Measurements from ENCODE around the gene CELF5. TPM values are rescaled to one million over a fixed set of nuclear protein-coding genes. Genes with fewer than 3 reads are reported as not detected.
"Not testable (repeated sequence)": the region's sequence is repeated elsewhere in the genome, so short reads cannot be mapped to it uniquely, and the experiment has no call there.

Gene CELF5
- total and polyA plus RNA-seq, 2 donors (not counting 1 experiment from before 2014, with no cell fraction given), result 0.15 TPM; not detected in 1

GRCh38 chr19:3342246-3342645 is 117.8 kb downstream of the CELF5 start:
- Histone ChIP-seq H3K27me3 (replicated peaks in 1 of 4; ENCODE audit: control extremely low read depth in 1 of 4, control insufficient read depth in 3 of 4, insufficient read depth in 4 of 4, low read length in 3 of 4) (peaks cover 0 to 15% (median 2%) of the 10 kb centered on the region in 4 experiments), H3K4me2 (replicated peaks; ENCODE audit: low read depth, low read length, poor library complexity, severe bottlenecking) (no peak overlapping the region), H4K20me1 (ENCODE audit: control insufficient read depth, insufficient read depth, low read length, poor library complexity, severe bottlenecking) (no peaks in the 10 kb centered on the region), H3K4me1 (ENCODE audit: control insufficient read depth in 2 of 2, insufficient read depth in 2 of 2, low read length in 2 of 2) (peaks cover 5 to 8% of the 10 kb centered on the region in 2 donors), H3K36me3 (replicated peaks in 1 of 2; ENCODE audit: control extremely low read depth in 1 of 2, control insufficient read depth in 1 of 2, extremely low read depth in 1 of 2, insufficient read depth in 2 of 2, low read length in 1 of 2) (no peaks in the 10 kb centered on the region), H3K9me3 (ENCODE audit: control extremely low read depth in 1 of 3, control insufficient read depth in 2 of 3, insufficient read depth in 1 of 3, low read length in 2 of 3) (peaks cover 0 to 5% (median 0%) of the 10 kb centered on the region in 3 donors), H3K4me3 (ENCODE audit: control extremely low read depth in 1 of 5, extremely low read depth in 1 of 5, insufficient read depth in 1 of 5, low read depth in 2 of 5, low read length in 4 of 5) (no peak overlapping the region), H3K79me2 (ENCODE audit: control insufficient read depth, insufficient read depth, low read length) (no peaks in the 10 kb centered on the region), H3K27ac (ENCODE audit: low read length in 2 of 2) (no peak overlapping the region), H3K9ac (ENCODE audit: low read length) (no peak overlapping the region), H2AFZ (ENCODE audit: insufficient read depth, low read depth, low read length, poor library complexity, severe bottlenecking) (no peak overlapping the region)
- CTCF ChIA-PET, result interaction anchor here (1.4 to 1.6 kb wide), 3 partner anchors 87 to 143 kb away, joined by 3 to 15 read pairs (median 4); no protein-coding TSS in a partner anchor
- TF ChIP-seq, protein P1, sequence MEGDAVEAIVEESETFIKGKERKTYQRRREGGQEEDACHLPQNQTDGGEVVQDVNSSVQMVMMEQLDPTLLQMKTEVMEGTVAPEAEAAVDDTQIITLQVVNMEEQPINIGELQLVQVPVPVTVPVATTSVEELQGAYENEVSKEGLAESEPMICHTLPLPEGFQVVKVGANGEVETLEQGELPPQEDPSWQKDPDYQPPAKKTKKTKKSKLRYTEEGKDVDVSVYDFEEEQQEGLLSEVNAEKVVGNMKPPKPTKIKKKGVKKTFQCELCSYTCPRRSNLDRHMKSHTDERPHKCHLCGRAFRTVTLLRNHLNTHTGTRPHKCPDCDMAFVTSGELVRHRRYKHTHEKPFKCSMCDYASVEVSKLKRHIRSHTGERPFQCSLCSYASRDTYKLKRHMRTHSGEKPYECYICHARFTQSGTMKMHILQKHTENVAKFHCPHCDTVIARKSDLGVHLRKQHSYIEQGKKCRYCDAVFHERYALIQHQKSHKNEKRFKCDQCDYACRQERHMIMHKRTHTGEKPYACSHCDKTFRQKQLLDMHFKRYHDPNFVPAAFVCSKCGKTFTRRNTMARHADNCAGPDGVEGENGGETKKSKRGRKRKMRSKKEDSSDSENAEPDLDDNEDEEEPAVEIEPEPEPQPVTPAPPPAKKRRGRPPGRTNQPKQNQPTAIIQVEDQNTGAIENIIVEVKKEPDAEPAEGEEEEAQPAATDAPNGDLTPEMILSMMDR (IDR thresholded peaks at IDR 0.05), result no peak
- TF ChIP-seq EZH2 (IDR thresholded peaks at IDR 0.05; ENCODE audit: borderline replicate concordance, insufficient read depth, low read depth, low read length, poor library complexity, severe bottlenecking), result no peak
- POLR2A ChIA-PET, result no interaction called here
- DNase-seq, result no peak
- ATAC-seq (ENCODE audit: low read depth), result no peak
- Mint-ChIP-seq H3K9me3 (ENCODE audit: insufficient read depth) (no peaks in the 10 kb centered on the region), H3K4me3 (no peak overlapping the region), H3K27me3 (peaks cover 2% of the 10 kb centered on the region), H3K4me1 (peaks cover 6% of the 10 kb centered on the region), H3K27ac (no peak overlapping the region)
- WGBS (ENCODE audit: insufficient coverage), result 94% methylated on average over 7 of the region's 9 CpGs
- intact Hi-C loops (cut with micrococcal nuclease), result no loop called here

- not testable (repeated sequence) for H3K27ac Mint-ChIP-seq; H3K9ac ChIP-seq (ENCODE audit: low read length); H4K20me1 ChIP-seq (ENCODE audit: control insufficient read depth, insufficient read depth, low read length, poor library complexity, severe bottlenecking); H3K4me2 ChIP-seq (replicated peaks; ENCODE audit: low read depth, low read length, poor library complexity, severe bottlenecking); H3K27ac ChIP-seq (ENCODE audit: low read length in 2 of 2); DNase-seq; H3K4me1 ChIP-seq (ENCODE audit: control insufficient read depth in 2 of 2, insufficient read depth in 2 of 2, low read length in 2 of 2); H3K4me3 Mint-ChIP-seq; H3K9me3 Mint-ChIP-seq (ENCODE audit: insufficient read depth); H3K9me3 ChIP-seq (ENCODE audit: control extremely low read depth in 1 of 3, control insufficient read depth in 2 of 3, insufficient read depth in 1 of 3, low read length in 2 of 3); H3K79me2 ChIP-seq (ENCODE audit: control insufficient read depth, insufficient read depth, low read length); H2AFZ ChIP-seq (ENCODE audit: insufficient read depth, low read depth, low read length, poor library complexity, severe bottlenecking); ATAC-seq (ENCODE audit: low read depth); H3K27me3 ChIP-seq (replicated peaks in 1 of 4; ENCODE audit: control extremely low read depth in 1 of 4, control insufficient read depth in 3 of 4, insufficient read depth in 4 of 4, low read length in 3 of 4); H3K36me3 ChIP-seq (replicated peaks in 1 of 2; ENCODE audit: control extremely low read depth in 1 of 2, control insufficient read depth in 1 of 2, extremely low read depth in 1 of 2, insufficient read depth in 2 of 2, low read length in 1 of 2); H3K27me3 Mint-ChIP-seq; H3K4me1 Mint-ChIP-seq; H3K4me3 ChIP-seq (ENCODE audit: control extremely low read depth in 1 of 5, extremely low read depth in 1 of 5, insufficient read depth in 1 of 5, low read depth in 2 of 5, low read length in 4 of 5)
- WGBS (ENCODE audit: insufficient coverage), result 93% methylated on average over 8 of the region's 9 CpGs
- POLR2A ChIA-PET, result interaction anchor here (0.5 kb wide), 1 partner anchor 109 kb away, joined by 11 read pairs; no protein-coding TSS in a partner anchor
- intact Hi-C loops (cut with micrococcal nuclease), result loop anchor here (1.0 kb wide), 1 partner anchor 86 kb away; no protein-coding TSS in a partner anchor
- CTCF ChIA-PET, result interaction anchor here (0.8 to 1.6 kb wide), 4 partner anchors 86 to 142 kb away, joined by 3 to 15 read pairs (median 4); no protein-coding TSS in a partner anchor
These were observed 118.5 kb downstream of the CELF5 start for GRCh38 chr19:3342962-3343361.

All from B cell (primary cell).